Cerebellar nuclear complex (tissue), 1 donor: ENCODE results near the gene PRDM13.
"Not testable (repeated sequence)": the region's sequence is repeated elsewhere in the genome, so short reads cannot be mapped to it uniquely, and the experiment has no call there.

Source experiments
- DNase-seq, 2 experiments: peaks; one replicate each; lab custom pipeline; 2025; lab: John Stamatoyannopoulos, UW

The PRDM13 gene

GRCh38 chr6:99606656-99607415 is at the start of gene PRDM13:
Gene PRDM13, plus strand, starts transcription at chr6:99606833. Its CDS starts 202 bp downstream, at chr6:99607035.
- DNase-seq = no peak

DNA sequence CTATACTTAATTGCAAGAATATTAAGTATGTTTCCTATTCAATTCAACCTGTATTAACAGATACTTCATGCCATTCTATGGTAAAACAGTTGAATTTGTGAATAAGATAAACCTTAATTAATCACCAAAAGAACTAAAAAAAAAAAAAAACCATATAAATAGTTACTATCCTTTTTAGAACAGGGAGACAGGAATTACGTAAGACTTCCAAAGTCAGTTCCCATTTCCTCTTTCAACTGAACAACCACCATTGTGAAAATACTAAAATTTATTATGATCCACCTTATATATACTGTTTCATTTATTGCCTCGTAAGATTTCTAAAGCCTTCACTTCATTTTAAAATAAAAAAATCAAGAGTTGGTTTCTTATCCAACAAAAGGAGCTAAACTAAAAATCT is 47.6 kb upstream of the PRDM13 start:
- no peak for DNase-seq

DNA sequence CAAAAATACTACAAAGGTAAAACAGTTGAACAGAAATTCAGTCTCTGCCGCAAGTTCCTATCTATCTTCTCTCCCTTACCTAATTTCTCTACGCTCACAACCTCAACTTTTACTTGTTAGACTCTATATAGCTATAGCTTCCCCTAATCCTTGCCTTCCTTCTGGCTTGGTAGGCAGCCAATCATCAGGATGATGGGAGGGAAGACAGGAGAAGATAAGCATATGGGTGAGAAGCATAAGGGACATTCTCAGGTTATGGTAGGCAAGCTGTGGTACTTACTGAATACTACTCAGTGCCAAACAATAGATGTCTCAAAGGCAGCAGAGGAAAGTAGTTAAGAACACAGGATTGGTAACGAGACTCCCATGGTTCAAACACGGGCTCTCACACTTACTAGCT is 46.0 kb upstream of the PRDM13 start:
- DNase-seq = no peak

DNA sequence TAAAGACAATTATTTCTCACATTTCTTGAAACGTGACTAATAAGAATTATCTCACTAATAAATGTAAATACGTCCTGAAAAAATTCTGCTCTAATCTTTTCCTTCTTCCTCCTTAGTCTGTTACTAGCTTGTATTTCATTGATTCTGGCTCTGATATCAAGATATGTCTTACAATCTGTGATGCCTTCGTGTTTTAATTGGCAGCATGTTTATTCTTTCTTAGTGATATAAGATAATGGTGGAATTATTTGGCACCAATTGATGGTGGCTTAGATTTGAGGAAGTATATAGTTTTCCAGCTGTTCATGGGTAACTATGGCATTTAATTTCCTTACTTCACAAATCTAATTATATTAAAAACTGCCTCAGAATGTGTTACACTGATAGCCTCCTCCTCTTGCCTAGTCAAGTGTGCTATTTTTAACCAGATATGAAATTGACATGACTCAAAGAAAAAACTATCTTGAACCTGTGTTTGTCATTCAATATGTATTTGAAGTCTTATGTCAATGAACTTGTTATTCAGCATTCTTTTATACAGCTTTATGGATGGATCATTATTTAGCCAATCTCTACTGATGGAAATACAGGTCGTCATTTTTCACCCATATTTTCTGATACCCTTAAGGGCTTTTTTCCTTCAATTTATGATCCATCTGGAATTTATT is 43.4 kb upstream of the PRDM13 start:
- no peak for DNase-seq

DNA sequence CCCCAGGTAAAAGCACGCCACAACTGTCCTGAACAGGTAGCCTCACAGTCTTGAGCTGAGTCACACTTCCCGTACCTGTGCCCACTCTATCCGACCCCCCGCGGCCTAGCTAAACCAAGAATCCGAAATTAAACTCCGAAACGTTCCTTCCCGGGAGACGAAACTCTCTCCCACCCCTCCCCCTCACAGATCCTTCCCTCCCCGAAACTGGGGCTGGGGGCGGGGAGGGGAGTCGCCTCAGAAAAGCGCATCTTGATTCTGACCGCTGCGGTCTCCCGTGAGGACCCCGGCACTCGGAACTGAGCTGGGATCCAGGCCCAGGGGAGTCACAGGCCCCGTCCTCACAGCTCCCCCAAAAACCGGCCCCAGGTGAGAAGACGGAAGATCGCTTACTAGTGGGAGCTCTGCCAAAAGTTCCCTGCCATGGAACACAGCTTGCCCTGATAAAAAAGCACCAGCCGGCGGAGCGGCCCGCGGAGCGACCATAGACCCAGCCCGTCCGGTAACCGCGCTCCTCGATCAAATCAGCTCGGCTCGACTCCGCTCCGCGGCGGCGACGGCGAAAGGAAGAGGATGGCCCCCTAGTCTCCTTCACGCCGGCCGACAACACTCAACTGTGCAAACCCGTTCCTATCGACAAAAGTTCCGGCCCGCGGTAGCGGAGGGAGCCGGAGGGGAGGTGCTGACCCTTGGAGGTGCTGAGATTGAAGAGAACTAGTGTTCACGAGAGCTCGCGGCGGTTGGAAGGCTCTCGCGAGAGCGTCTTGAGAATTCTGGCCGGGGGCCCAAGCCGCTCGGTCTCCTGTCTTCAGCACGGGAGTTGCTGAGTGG is 38.3 kb upstream of the PRDM13 start, which contains the start of gene CCNC:
TSS of gene CCNC (minus strand) at position 558 of the 831 bp plus-strand sequence. CDS start at position 425, 133 bp downstream.
- peak; percentile 33 to 66 for DNase-seq

- no peak for DNase-seq
Measured at GRCh38 chr6:99573980-99574617, 32.5 kb upstream of the PRDM13 start.

GRCh38 chr6:99575544-99576227 is 30.9 kb upstream of the PRDM13 start:
- DNase-seq = no peak

GRCh38 chr6:99579781-99580180 is 26.9 kb upstream of the PRDM13 start:
- DNase-seq = no peak

- DNase-seq = no peak
Measured at GRCh38 chr6:99587792-99588191, 18.8 kb upstream of the PRDM13 start.

GRCh38 chr6:99588618-99589289 is 17.9 kb upstream of the PRDM13 start:
- no peak for DNase-seq

DNA sequence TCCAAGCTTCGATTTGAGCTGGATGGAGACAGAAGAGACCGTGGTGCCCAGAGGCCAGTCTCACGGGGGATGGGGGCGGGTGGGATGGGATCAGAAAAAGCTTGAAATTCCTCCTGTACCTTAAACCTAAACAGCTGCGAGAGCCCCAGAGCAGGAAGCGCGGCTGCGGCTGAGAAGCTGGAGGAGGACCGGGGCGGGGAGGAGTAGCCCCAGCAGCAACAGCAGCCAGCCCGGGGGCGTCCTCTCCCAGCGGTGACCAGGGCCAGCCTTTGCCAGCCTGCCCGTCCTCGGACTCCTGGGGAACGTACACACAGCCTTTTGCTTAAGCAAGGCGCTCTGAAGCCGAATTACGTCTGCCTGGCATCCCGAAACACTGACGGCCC is 17.4 kb upstream of the PRDM13 start:
- DNase-seq = no peak

DNA sequence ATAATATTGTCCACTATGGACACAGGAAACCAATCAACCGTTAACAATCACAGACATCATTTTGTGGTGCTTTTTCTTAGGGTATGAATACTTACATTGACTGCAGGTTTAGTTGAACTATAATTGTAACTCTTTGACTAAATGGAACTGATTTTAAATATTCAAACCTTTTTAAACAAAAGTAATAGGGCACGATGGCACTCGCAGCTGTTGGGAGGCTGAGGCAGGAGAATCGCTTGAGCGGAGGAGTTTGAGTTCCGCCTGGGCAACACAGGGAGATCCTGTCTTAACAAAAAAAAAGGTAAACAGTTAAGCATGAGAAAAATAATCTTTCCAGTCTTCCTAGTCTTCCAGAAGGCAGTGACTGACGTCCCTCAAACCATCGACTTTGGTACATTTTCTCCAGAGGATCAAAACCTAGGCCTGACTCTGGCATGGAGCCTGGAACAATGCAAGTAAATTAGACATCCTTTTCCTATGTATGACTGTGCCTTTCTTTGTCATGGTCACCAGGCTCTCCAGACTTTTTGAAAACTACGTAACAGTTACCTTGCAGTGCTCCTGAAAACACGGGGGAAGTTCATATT is 16.6 kb upstream of the PRDM13 start:
- DNase-seq = no peak

DNA sequence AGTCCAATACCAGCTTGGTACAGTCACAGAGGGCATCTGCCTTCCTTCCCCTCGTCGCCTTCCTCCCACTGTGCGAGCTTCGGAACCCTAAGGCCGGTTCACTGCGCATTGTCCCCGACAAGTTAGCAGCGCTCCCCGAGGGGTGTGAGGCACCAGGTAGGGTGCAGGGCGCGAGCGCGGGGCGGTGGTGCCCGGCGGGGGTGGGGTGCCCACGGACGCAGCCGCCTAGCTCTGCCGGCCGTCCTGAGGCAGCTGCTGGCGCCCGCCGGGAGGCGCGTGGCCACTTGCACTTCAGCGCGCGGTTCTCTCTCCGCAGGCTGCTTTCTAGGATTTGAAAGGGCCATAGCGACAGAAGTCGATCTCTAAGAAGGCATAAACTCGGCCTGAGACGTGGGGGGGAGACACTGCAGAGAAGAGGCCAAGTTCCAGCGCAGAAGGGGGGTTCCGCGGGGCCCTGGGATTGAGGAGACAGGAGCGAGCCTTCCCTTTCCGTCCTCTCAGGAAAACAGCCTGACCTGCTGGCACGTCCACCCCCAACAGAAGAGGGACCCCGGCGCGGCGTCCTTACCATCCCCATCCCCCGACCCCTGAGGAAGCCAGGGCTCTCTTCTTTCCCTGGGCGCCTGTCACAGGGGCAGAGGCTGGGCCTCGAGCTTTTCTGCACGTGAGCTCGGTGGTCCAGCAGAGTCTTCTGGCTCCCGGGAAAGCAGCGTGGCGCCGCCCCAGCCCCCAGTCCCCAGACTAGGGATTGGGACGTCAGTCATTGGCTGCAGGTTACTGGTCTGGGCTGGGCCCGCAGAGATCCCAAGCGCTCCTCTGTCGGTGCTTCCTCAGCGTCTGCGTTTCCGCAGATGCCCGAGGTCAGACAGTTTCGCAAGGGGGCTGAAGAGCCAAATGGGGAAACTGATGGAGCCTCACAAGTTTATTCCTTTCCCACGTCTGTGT is 15.6 kb upstream of the PRDM13 start:
- DNase-seq = no peak

GRCh38 chr6:99591673-99592364 is 14.8 kb upstream of the PRDM13 start:
- no peak for DNase-seq

GRCh38 chr6:99592900-99593299 is 13.7 kb upstream of the PRDM13 start:
- no peak for DNase-seq

GRCh38 chr6:99594696-99595095 is 11.9 kb upstream of the PRDM13 start:
- not testable (repeated sequence) for DNase-seq

DNA sequence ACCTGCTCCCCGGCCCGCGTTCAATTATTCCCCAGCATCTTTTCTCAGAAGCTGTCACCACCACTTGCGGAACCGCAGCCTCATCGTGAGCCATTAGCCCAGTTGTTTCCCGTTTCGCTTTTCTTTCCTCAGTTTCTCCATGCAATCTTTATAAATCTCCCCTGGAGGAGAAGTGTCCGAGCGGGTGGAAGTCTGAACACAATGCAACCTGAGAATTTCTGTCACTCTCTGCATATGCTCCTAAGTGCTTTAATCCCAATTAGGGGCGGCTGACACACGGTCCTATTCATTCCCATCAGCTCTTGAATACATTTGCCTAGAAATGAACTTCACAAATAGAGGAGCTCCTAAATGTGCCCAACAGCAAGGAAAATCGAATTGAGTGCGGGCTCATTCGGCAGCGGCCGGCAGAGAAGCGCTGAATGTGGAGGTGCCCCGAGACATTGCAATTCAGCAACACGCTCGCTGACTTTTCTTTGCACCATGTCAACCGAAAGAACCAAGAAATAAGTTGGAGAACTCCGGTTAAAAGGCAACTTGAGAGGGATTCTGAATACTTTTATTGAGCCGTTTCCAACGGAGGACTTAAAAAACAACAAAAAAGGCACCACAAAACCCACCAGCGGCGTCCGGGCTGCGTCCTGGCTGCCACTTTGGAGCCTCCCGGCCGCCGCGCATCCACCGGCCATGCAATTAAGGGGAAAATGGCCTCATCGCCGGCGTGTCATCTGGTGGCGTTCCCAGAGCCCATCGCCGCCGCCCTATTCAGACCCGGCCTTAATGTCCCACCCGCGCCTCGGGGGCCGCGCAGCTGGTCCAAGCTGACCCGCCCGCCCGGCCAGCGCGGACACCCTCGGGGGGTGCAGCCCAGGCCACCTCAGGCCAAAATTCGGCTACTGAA is 3.9 kb upstream of the PRDM13 start:
- DNase-seq = no peak
